Measurements from ENCODE around the gene ALG9.

Gene ALG9

GRCh38 chr11:111852103-111852502, 19.3 kb downstream of the ALG9 start:
- Histone ChIP-seq H3K4me2 (ENCODE audit: low read length) (no peak overlapping the region), H3K9me3 (ENCODE audit: control insufficient read depth, low read length) (no peaks in the 10 kb centered on the region), H3K27me3 (ENCODE audit: control insufficient read depth, insufficient read depth, low read length) (no peaks in the 10 kb centered on the region), H3K79me2 (no peaks in the 10 kb centered on the region), H2AFZ (no peak overlapping the region), H3K9ac (no peak overlapping the region), H3K36me3 (ENCODE audit: control insufficient read depth, insufficient read depth, low read length) (no peaks in the 10 kb centered on the region), H3K27ac (no peak overlapping the region), H3K4me3 (ENCODE audit: low read depth, low read length) (no peak overlapping the region), H3K4me1 (no peaks in the 10 kb centered on the region)
- TF ChIP-seq CTCF (IDR thresholded peaks at IDR 0.05) = no peak

GRCh38 chr11:111851636-111852035, 19.7 kb downstream of the ALG9 start:
- Histone ChIP-seq H3K9me3 (ENCODE audit: control insufficient read depth, low read length) (no peaks in the 10 kb centered on the region), H3K27ac (no peak overlapping the region), H3K4me2 (ENCODE audit: low read length) (no peak overlapping the region), H3K36me3 (ENCODE audit: control insufficient read depth, insufficient read depth, low read length) (no peaks in the 10 kb centered on the region), H3K4me1 (no peaks in the 10 kb centered on the region), H3K79me2 (no peaks in the 10 kb centered on the region), H3K4me3 (ENCODE audit: low read depth, low read length) (no peak overlapping the region), H3K27me3 (ENCODE audit: control insufficient read depth, insufficient read depth, low read length) (no peaks in the 10 kb centered on the region), H3K9ac (no peak overlapping the region), H2AFZ (no peak overlapping the region)
- TF ChIP-seq CTCF (IDR thresholded peaks at IDR 0.05) = no peak

- Histone ChIP-seq H2AFZ (no peak overlapping the region), H3K79me2 (no peaks in the 10 kb centered on the region), H3K27me3 (ENCODE audit: control insufficient read depth, insufficient read depth, low read length) (no peaks in the 10 kb centered on the region), H3K4me3 (ENCODE audit: low read depth, low read length) (no peak overlapping the region), H3K9ac (no peak overlapping the region), H3K36me3 (ENCODE audit: control insufficient read depth, insufficient read depth, low read length) (no peaks in the 10 kb centered on the region), H3K4me2 (ENCODE audit: low read length) (no peak overlapping the region), H3K4me1 (no peaks in the 10 kb centered on the region), H3K27ac (no peak overlapping the region), H3K9me3 (ENCODE audit: control insufficient read depth, low read length) (no peaks in the 10 kb centered on the region)
- TF ChIP-seq CTCF (IDR thresholded peaks at IDR 0.05) = no peak
Observed at GRCh38 chr11:111851067-111851466, 20.3 kb downstream of the ALG9 start.

- no peaks in the 10 kb centered on the region for H3K79me2 ChIP-seq
- TF ChIP-seq CTCF (IDR thresholded peaks at IDR 0.05) = no peak
- H2AFZ ChIP-seq = no peak overlapping the region
- no peak overlapping the region for H3K4me3 ChIP-seq (ENCODE audit: low read depth, low read length)
- no peaks in the 10 kb centered on the region for H3K9me3 ChIP-seq (ENCODE audit: control insufficient read depth, low read length)
- H3K27ac ChIP-seq = no peak overlapping the region
- H3K9ac ChIP-seq = no peak overlapping the region
- no peaks in the 10 kb centered on the region for H3K27me3 ChIP-seq (ENCODE audit: control insufficient read depth, insufficient read depth, low read length)
- no peaks in the 10 kb centered on the region for H3K4me1 ChIP-seq
- no peaks in the 10 kb centered on the region for H3K36me3 ChIP-seq (ENCODE audit: control insufficient read depth, insufficient read depth, low read length)
- H3K4me2 ChIP-seq (ENCODE audit: low read length) = no peak overlapping the region
Observed at GRCh38 chr11:111849631-111850030, 21.8 kb downstream of the ALG9 start.

GRCh38 chr11:111846636-111847035, 24.7 kb downstream of the ALG9 start:
- Histone ChIP-seq H2AFZ (no peak overlapping the region), H3K4me1 (no peaks in the 10 kb centered on the region), H3K4me3 (ENCODE audit: low read depth, low read length) (no peak overlapping the region), H3K9ac (no peak overlapping the region), H3K9me3 (ENCODE audit: control insufficient read depth, low read length) (no peaks in the 10 kb centered on the region), H3K36me3 (ENCODE audit: control insufficient read depth, insufficient read depth, low read length) (no peaks in the 10 kb centered on the region), H3K27me3 (ENCODE audit: control insufficient read depth, insufficient read depth, low read length) (no peaks in the 10 kb centered on the region), H3K4me2 (ENCODE audit: low read length) (no peak overlapping the region), H3K27ac (no peak overlapping the region), H3K79me2 (no peaks in the 10 kb centered on the region)
- no peak for TF ChIP-seq CTCF (IDR thresholded peaks at IDR 0.05)
